Keratinocyte (primary cell): ENCODE data around the gene SERTAD2. TPM values are rescaled to one million over a fixed set of nuclear protein-coding genes. Genes with fewer than 3 reads are reported as not detected.

Source experiments
- DNase-seq: peaks from one replicate; pipeline ENCODE4 v3.0.0-alpha.2; 2011; ENCODE audit warnings: low read depth, missing footprints, low spot score
- FAIRE-seq: peaks from 2 replicates; lab custom pipeline; 2011; peaks lifted over from hg19 to GRCh38; lab: Jason Lieb, UNC
- H2AFZ ChIP-seq: 2 replicates; pipeline ENCODE4 v1.6.0; 2012; ENCODE audit warnings: low read length, control low read depth, inconsistent platforms; ENCODE audit not compliant: control insufficient read depth
- H3K27ac ChIP-seq: 2 replicates; pipeline ENCODE4 v1.5.1; 2011; ENCODE audit warnings: low read length; ENCODE audit not compliant: control insufficient read depth, insufficient read depth
- H3K27me3 ChIP-seq: 3 replicates; pipeline ENCODE4 v1.6.0; 2011; ENCODE audit warnings: low read length; ENCODE audit not compliant: control insufficient read depth, insufficient read depth; ENCODE audit errors: extremely low read depth
- H3K36me3 ChIP-seq, 2 experiments: 2 replicates in 1 of 2; 3 replicates in 1 of 2; pipeline ENCODE4 v1.5.1; 2011; ENCODE audit warnings: low read length in 2 of 2, mild to moderate bottlenecking in 1 of 2; ENCODE audit not compliant: control insufficient read depth in 2 of 2, insufficient read depth in 2 of 2; ENCODE audit errors: extremely low read depth in 1 of 2
- H3K4me1 ChIP-seq: 3 replicates; pipeline ENCODE4 v1.5.1; 2011; ENCODE audit warnings: low read length; ENCODE audit not compliant: control insufficient read depth, insufficient read depth; ENCODE audit errors: extremely low read depth
- H3K4me2 ChIP-seq: 3 replicates; pipeline ENCODE4 v1.6.0; 2011; ENCODE audit warnings: low read depth, low read length; ENCODE audit not compliant: control insufficient read depth, insufficient read depth; ENCODE audit errors: extremely low read depth
- H3K4me3 ChIP-seq, 3 experiments: fragments of 200-600 bp in 1 of 3; sonication (generic) in 1 of 3; 2 replicates in 2 of 3; 3 replicates in 1 of 3; pipeline ENCODE4 v1.5.1; 2011 to 2016; ENCODE audit warnings: low read length in 3 of 3, mild to moderate bottlenecking in 3 of 3, control low read depth in 2 of 3, inconsistent platforms in 1 of 3, low read depth in 1 of 3, mixed read lengths in 1 of 3, mixed run types in 1 of 3, moderate library complexity in 1 of 3; ENCODE audit not compliant: control insufficient read depth in 2 of 3, insufficient read depth in 2 of 3; ENCODE audit errors: extremely low read depth in 1 of 3
- H3K79me2 ChIP-seq: 2 replicates; pipeline ENCODE4 v1.6.0; 2012; ENCODE audit warnings: low read length; ENCODE audit not compliant: control insufficient read depth, insufficient read depth
- H3K9ac ChIP-seq: 3 replicates; pipeline ENCODE4 v1.6.0; 2011; ENCODE audit warnings: low read length; ENCODE audit not compliant: control insufficient read depth, insufficient read depth; ENCODE audit errors: extremely low read depth
- H3K9me1 ChIP-seq: 3 replicates; pipeline ENCODE4 v1.6.0; 2011; ENCODE audit warnings: low read length; ENCODE audit not compliant: control insufficient read depth, insufficient read depth; ENCODE audit errors: extremely low read depth
- H3K9me3 ChIP-seq: 2 replicates; pipeline ENCODE4 v1.5.1; 2012; ENCODE audit warnings: low read depth, low read length; ENCODE audit not compliant: control insufficient read depth
- H4K20me1 ChIP-seq: 3 replicates; pipeline ENCODE4 v1.6.0; 2011; ENCODE audit warnings: low read length; ENCODE audit not compliant: control insufficient read depth, insufficient read depth; ENCODE audit errors: extremely low read depth
- CTCF ChIP-seq, 3 experiments: IDR thresholded peaks in 1 of 3; conservative IDR thresholded peaks in 1 of 3; optimal IDR thresholded peaks in 1 of 3; 2 replicates in 2 of 3; 3 replicates in 1 of 3; pipeline versions ENCODE3 to v1.5.1; 2011; ENCODE audit warnings: low read length in 3 of 3, mild to moderate bottlenecking in 3 of 3, moderate library complexity in 2 of 3, control low read depth in 1 of 3, inconsistent platforms in 1 of 3; ENCODE audit not compliant: insufficient read depth in 2 of 3; ENCODE audit errors: extremely low read depth in 1 of 3
- EZH2 ChIP-seq: IDR thresholded peaks from one replicate; pipeline ENCODE4 v1.6.1; 2012; ENCODE audit warnings: inconsistent platforms, mild to moderate bottlenecking, low read length, moderate library complexity
- dilution Hi-C: fragments of 300-500 bp; cut with MboI; formaldehyde crosslinking; loops from one replicate; pipeline ENCODE4 v1.7.0; 2020; ENCODE audit warnings: low sequenced_read_pairs; ENCODE audit not compliant: extremely low pct_ligation_motif_present
- polyA plus RNA-seq, 5 experiments: library from polyadenylated mRNA; depleted of rRNA in 3 of 5; stranded (reverse) in 3 of 5; stranded (forward) in 1 of 5; unstranded in 1 of 5; fragments of >200 nt; gene quantifications; 1 replicate in 1 of 5; 2 replicates in 3 of 5; 3 replicates in 1 of 5; pipeline versions ENCODE4 v1.2.1 to v1.2.3, GENCODE V29; 2011 to 2012; ENCODE audit warnings: missing spikeins in 2 of 5, low read depth in 1 of 5, low replicate concordance in 1 of 5

SERTAD2 gene
- polyA plus RNA-seq, 1 donor (not counting 4 experiments of a cell fraction or from before 2014, with no cell fraction given) = 13.1 TPM

GRCh38 chr2:64655018-64655664 lies 1.4 kb upstream of the SERTAD2 start:
- TF ChIP-seq EZH2 (no peak), CTCF (optimal IDR thresholded peaks at IDR 0.05 in 1 of 3, IDR thresholded peaks at IDR 0.05 in 1 of 3, conservative IDR thresholded peaks at IDR 0.05 in 1 of 3; ENCODE audit: extremely low read depth in 1 of 3, insufficient read depth in 2 of 3, low read length in 3 of 3) (peak; percentile 35 to 42 (median 36))
- DNase-seq = no peak
- dilution Hi-C loops = no loop called here
- peaks cover 30% of the 10 kb centered on the region for H3K79me2 ChIP-seq
- peak overlapping the region; percentile 87 for H3K9ac ChIP-seq
- H3K4me1 ChIP-seq = peaks cover 24% of the 10 kb centered on the region
- no peaks in the 10 kb centered on the region for H4K20me1 ChIP-seq
- FAIRE-seq = peak; percentile 41
- H3K9me1 ChIP-seq = no peaks in the 10 kb centered on the region
- no peaks in the 10 kb centered on the region for H3K36me3 ChIP-seq
- H2AFZ ChIP-seq = no peak overlapping the region
- H3K27me3 ChIP-seq = no peaks in the 10 kb centered on the region
- H3K4me3 ChIP-seq = peak overlapping the region in 1 of 3 experiments; percentile 76
- no peaks in the 10 kb centered on the region for H3K9me3 ChIP-seq
- no peak overlapping the region for H3K27ac ChIP-seq
- H3K4me2 ChIP-seq = peak overlapping the region; percentile 90

- H3K36me3 ChIP-seq = no peaks in the 10 kb centered on the region
- peaks cover 31% of the 10 kb centered on the region for H3K4me1 ChIP-seq
- dilution Hi-C loops = no loop called here
- H3K27me3 ChIP-seq = no peaks in the 10 kb centered on the region
- H3K27ac ChIP-seq = peak overlapping the region; percentile 81
- DNase-seq = no peak
- peak overlapping the region; percentile 87 for H3K9ac ChIP-seq
- H3K79me2 ChIP-seq = peaks cover 39% of the 10 kb centered on the region
- H3K9me1 ChIP-seq = no peaks in the 10 kb centered on the region
- H3K4me2 ChIP-seq = peak overlapping the region; percentile 90
- peak overlapping the region; percentile 63 to 76 (median 76) for H3K4me3 ChIP-seq
- H4K20me1 ChIP-seq = no peaks in the 10 kb centered on the region
- no peaks in the 10 kb centered on the region for H3K9me3 ChIP-seq
- peak overlapping the region; percentile 70 for H2AFZ ChIP-seq
- TF ChIP-seq EZH2 = no peak
- no peak for TF ChIP-seq CTCF (optimal IDR thresholded peaks at IDR 0.05 in 1 of 3, IDR thresholded peaks at IDR 0.05 in 1 of 3, conservative IDR thresholded peaks at IDR 0.05 in 1 of 3; ENCODE audit: extremely low read depth in 1 of 3, insufficient read depth in 2 of 3, low read length in 3 of 3)
- FAIRE-seq = no peak
These were observed 524 bp upstream of the SERTAD2 start for GRCh38 chr2:64654063-64654811.
